Measurements from ENCODE around the gene HS6ST2. TPM values are rescaled to one million over a fixed set of nuclear protein-coding genes. Genes with fewer than 3 reads are reported as not detected.

HS6ST2 gene
- total and polyA plus RNA-seq, 9 of the 15 experiments (the other 6 are each of a cell fraction or from before 2014, with no cell fraction given), result not detected

DNA sequence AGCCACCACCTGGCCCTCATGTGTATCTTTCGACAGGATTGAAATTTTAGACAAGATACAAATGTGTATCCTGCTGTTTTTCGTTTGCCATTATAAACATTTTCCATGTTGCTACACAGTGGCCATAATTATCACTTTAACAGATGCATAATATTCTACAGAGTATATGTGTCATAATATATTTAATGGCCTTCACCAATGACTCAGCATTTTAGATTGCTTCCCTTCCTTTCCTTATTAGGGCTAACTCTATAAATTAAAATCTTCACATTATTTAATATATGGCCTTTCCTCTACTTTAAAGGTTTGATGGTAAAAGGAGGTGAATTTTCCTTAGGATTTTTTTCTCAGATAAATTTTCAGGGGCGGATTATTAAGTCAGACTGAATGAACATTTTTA, 97.4 kb downstream of the HS6ST2 start (continued):
- TF ChIP-seq, protein P1, sequence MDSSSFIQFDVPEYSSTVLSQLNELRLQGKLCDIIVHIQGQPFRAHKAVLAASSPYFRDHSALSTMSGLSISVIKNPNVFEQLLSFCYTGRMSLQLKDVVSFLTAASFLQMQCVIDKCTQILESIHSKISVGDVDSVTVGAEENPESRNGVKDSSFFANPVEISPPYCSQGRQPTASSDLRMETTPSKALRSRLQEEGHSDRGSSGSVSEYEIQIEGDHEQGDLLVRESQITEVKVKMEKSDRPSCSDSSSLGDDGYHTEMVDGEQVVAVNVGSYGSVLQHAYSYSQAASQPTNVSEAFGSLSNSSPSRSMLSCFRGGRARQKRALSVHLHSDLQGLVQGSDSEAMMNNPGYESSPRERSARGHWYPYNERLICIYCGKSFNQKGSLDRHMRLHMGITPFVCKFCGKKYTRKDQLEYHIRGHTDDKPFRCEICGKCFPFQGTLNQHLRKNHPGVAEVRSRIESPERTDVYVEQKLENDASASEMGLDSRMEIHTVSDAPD (CRISPR knock-in tag; IDR thresholded peaks at IDR 0.05), result no peak
- TF ChIP-seq ZC3H8 (IDR thresholded peaks at IDR 0.05) (no peak), C11orf30 (IDR thresholded peaks at IDR 0.05; ENCODE audit: low read depth) (0 out of 2 replicates have a peak, but pooled peaks have one; percentile 12), ZBTB49 (CRISPR knock-in tag; IDR thresholded peaks at IDR 0.05; ENCODE audit: borderline replicate concordance) (no peak), CBX5 (IDR thresholded peaks at IDR 0.05; ENCODE audit: borderline replicate concordance, low read depth) (no peak), YY1 (IDR thresholded peaks at IDR 0.05; ENCODE audit: borderline replicate concordance in 1 of 3, control insufficient read depth in 1 of 3, extremely low read depth in 1 of 3, insufficient read depth in 3 of 3, insufficient read length in 1 of 3, insufficient replicate concordance in 2 of 3, low read depth in 1 of 3, low read length in 2 of 3) (no peak), MAFG (tag; conservative IDR thresholded peaks at IDR 0.05) (peak; percentile 83), NFE2L1 (tag; IDR thresholded peaks at IDR 0.05; ENCODE audit: borderline replicate concordance, low read depth) (peak; percentile 63), NFE2 (IDR thresholded peaks at IDR 0.05; ENCODE audit: low read depth) (peak; percentile 62), DMBX1 (CRISPR knock-in tag; IDR thresholded peaks at IDR 0.05; ENCODE audit: borderline replicate concordance) (no peak), HMG20A (CRISPR knock-in tag; conservative IDR thresholded peaks at IDR 0.05) (no peak), ZNF316 (IDR thresholded peaks at IDR 0.05) (peak; percentile 45), SMAD3 (CRISPR knock-in tag; conservative IDR thresholded peaks at IDR 0.05) (no peak), THRB (CRISPR knock-in tag; conservative IDR thresholded peaks at IDR 0.05) (no peak)
- TF ChIP-seq, protein P2, sequence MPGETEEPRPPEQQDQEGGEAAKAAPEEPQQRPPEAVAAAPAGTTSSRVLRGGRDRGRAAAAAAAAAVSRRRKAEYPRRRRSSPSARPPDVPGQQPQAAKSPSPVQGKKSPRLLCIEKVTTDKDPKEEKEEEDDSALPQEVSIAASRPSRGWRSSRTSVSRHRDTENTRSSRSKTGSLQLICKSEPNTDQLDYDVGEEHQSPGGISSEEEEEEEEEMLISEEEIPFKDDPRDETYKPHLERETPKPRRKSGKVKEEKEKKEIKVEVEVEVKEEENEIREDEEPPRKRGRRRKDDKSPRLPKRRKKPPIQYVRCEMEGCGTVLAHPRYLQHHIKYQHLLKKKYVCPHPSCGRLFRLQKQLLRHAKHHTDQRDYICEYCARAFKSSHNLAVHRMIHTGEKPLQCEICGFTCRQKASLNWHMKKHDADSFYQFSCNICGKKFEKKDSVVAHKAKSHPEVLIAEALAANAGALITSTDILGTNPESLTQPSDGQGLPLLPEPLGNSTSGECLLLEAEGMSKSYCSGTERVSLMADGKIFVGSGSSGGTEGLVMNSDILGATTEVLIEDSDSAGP (CRISPR knock-in tag; IDR thresholded peaks at IDR 0.05), result no peak
- TF ChIP-seq, protein P3, sequence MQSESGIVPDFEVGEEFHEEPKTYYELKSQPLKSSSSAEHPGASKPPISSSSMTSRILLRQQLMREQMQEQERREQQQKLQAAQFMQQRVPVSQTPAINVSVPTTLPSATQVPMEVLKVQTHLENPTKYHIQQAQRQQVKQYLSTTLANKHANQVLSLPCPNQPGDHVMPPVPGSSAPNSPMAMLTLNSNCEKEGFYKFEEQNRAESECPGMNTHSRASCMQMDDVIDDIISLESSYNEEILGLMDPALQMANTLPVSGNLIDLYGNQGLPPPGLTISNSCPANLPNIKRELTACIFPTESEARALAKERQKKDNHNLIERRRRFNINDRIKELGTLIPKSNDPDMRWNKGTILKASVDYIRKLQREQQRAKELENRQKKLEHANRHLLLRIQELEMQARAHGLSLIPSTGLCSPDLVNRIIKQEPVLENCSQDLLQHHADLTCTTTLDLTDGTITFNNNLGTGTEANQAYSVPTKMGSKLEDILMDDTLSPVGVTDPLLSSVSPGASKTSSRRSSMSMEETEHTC (IDR thresholded peaks at IDR 0.05), result no peak
- TF ChIP-seq, protein P4, sequence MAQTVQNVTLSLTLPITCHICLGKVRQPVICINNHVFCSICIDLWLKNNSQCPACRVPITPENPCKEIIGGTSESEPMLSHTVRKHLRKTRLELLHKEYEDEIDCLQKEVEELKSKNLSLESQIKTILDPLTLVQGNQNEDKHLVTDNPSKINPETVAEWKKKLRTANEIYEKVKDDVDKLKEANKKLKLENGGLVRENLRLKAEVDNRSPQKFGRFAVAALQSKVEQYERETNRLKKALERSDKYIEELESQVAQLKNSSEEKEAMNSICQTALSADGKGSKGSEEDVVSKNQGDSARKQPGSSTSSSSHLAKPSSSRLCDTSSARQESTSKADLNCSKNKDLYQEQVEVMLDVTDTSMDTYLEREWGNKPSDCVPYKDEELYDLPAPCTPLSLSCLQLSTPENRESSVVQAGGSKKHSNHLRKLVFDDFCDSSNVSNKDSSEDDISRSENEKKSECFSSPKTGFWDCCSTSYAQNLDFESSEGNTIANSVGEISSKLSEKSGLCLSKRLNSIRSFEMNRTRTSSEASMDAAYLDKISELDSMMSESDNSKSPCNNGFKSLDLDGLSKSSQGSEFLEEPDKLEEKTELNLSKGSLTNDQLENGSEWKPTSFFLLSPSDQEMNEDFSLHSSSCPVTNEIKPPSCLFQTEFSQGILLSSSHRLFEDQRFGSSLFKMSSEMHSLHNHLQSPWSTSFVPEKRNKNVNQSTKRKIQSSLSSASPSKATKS (CRISPR knock-in tag; IDR thresholded peaks at IDR 0.05), result no peak

Measured in K562 (cell line).